HCT116 (cell line): ENCODE measurements around the gene PXDN. TPM values are rescaled to one million over a fixed set of nuclear protein-coding genes. Genes with fewer than 3 reads are reported as not detected.

Source experiments
- ATAC-seq: fragments of 200-7000 bp; cut with Tn5 transposase; 2 replicates; pipeline ENCODE4 v1.9.1; 2020; ENCODE audit warnings: mild to moderate bottlenecking, moderate library complexity
- BruUV-seq: library from RNA; stranded (reverse); fragments of 400-500 nt; replicated peaks from 2 replicates; lab custom pipeline; 2021; lab: Mats Ljungman, UMichigan
- CTCF ChIA-PET: fragments of 300-600 bp; sonication (Branson Sonifier 250); formaldehyde crosslinking; loops from one replicate; lab custom pipeline; 2021; ENCODE audit warnings: antibody characterized with exemption; lab: Charles Lee
- POLR2A ChIA-PET: fragments of 300-600, 350-600 bp; sonication (Branson Sonifier 250); formaldehyde crosslinking; loops from one replicate; lab custom pipeline; 2021; ENCODE audit warnings: antibody characterized with exemption; lab: Charles Lee
- RAD21 ChIA-PET, 2 experiments: fragments of 300-600 bp; sonication (Branson Sonifier 250); formaldehyde crosslinking; loops; one replicate each; lab custom pipeline; 2023; ENCODE audit warnings: low total read pairs in 2 of 2; ENCODE audit not compliant: uncharacterized antibody in 2 of 2, unreplicated experiment in 2 of 2, low non-redundant PET in 1 of 2; lab: Charles Lee
- DNase-seq: peaks from one replicate; pipeline ENCODE4 v3.0.0-alpha.2; 2010; ENCODE audit warnings: low read depth, low spot score
- H2AFZ ChIP-seq: fragments of 200-600 bp; shearing (Covaris generic), sonication (generic); 2 replicates; pipeline ENCODE4 v1.6.1; 2017; ENCODE audit warnings: low read depth, mixed run types, mixed read lengths, antibody characterized with exemption, low read length; ENCODE audit not compliant: poor library complexity, severe bottlenecking
- H3K27ac ChIP-seq: 2 replicates; pipeline ENCODE4 v1.5.1; 2012; ENCODE audit warnings: low read depth, low read length
- H3K27me3 ChIP-seq: fragments of 200-600 bp; sonication (generic); 2 replicates; pipeline ENCODE4 v1.6.1; 2016; ENCODE audit warnings: mixed run types, low read length, mixed read lengths; ENCODE audit not compliant: insufficient read depth
- H3K36me3 ChIP-seq, 2 experiments: fragments of 200-500 bp in 1 of 2; fragments of 200-600 bp in 1 of 2; sonication (Bioruptor generic) in 1 of 2; sonication (generic) in 1 of 2; 2 replicates each; pipeline versions ENCODE4 v1.5.1 to v1.6.1; 2014 to 2016; ENCODE audit warnings: low read length in 2 of 2, inconsistent platforms in 1 of 2, mixed read lengths in 1 of 2, mixed run types in 1 of 2; ENCODE audit not compliant: insufficient read depth in 2 of 2, control insufficient read depth in 1 of 2
- H3K4me1 ChIP-seq, 2 experiments: fragments of 200-600 bp in 1 of 2; sonication (generic) in 1 of 2; 2 replicates each; pipeline versions ENCODE4 v1.5.1 to v1.6.1; 2012 to 2017; ENCODE audit warnings: low read length in 2 of 2, inconsistent platforms in 1 of 2, mild to moderate bottlenecking in 1 of 2, mixed read lengths in 1 of 2, mixed run types in 1 of 2, moderate library complexity in 1 of 2; ENCODE audit not compliant: insufficient read depth in 2 of 2, control insufficient read depth in 1 of 2
- H3K4me2 ChIP-seq: fragments of 200-600 bp; sonication (generic); 2 replicates; pipeline ENCODE4 v1.6.1; 2017; ENCODE audit warnings: mixed run types, low read length, mixed read lengths
- H3K4me3 ChIP-seq, 2 experiments: fragments of 200-600 bp in 1 of 2; sonication (generic) in 1 of 2; replicated peaks in 1 of 2; 2 replicates each; pipeline ENCODE4 v1.5.1; 2011 to 2016; ENCODE audit warnings: low read length in 2 of 2, control low read depth in 1 of 2, low read depth in 1 of 2, mild to moderate bottlenecking in 1 of 2, mixed read lengths in 1 of 2, mixed run types in 1 of 2
- H3K79me2 ChIP-seq: fragments of 200-600 bp; sonication (generic); 2 replicates; pipeline ENCODE4 v1.6.1; 2017; ENCODE audit warnings: mild to moderate bottlenecking, mixed run types, low read length, moderate library complexity, mixed read lengths; ENCODE audit not compliant: insufficient read depth
- H3K9ac ChIP-seq: fragments of 200-600 bp; sonication (generic); 2 replicates; pipeline ENCODE4 v1.6.1; 2016; ENCODE audit warnings: low read length, mixed read lengths
- H3K9me2 ChIP-seq: fragments of 200-600 bp; sonication (generic), shearing (Covaris generic); 2 replicates; pipeline ENCODE4 v1.6.1; 2017; ENCODE audit warnings: mixed run types, mild to moderate bottlenecking, moderate library complexity; ENCODE audit not compliant: insufficient read depth
- H3K9me3 ChIP-seq, 2 experiments: fragments of 200-500 bp in 1 of 2; fragments of 200-600 bp in 1 of 2; sonication (Bioruptor generic) in 1 of 2; sonication (generic) in 1 of 2; 2 replicates each; pipeline ENCODE4 v1.6.1; 2014 to 2017; ENCODE audit warnings: low read length in 2 of 2, mixed read lengths in 2 of 2, inconsistent platforms in 1 of 2, low read depth in 1 of 2, mild to moderate bottlenecking in 1 of 2, mixed run types in 1 of 2, moderate library complexity in 1 of 2; ENCODE audit not compliant: control insufficient read depth in 1 of 2, insufficient read depth in 1 of 2
- H4K20me1 ChIP-seq: fragments of 200-600 bp; sonication (generic), shearing (Covaris generic); 2 replicates; pipeline ENCODE4 v1.6.1; 2017; ENCODE audit warnings: mixed run types, mild to moderate bottlenecking, moderate library complexity; ENCODE audit not compliant: insufficient read depth
- ATF3 ChIP-seq: IDR thresholded peaks from 2 replicates; pipeline ENCODE4 v1.6.1; 2012
- CBX3 ChIP-seq: IDR thresholded peaks from 2 replicates; pipeline ENCODE4 v1.6.1; 2012; ENCODE audit warnings: low read depth
- CTCF ChIP-seq, 3 experiments: fragments of 200-600 bp in 1 of 3; sonication (generic) in 1 of 3; IDR thresholded peaks in 2 of 3; conservative IDR thresholded peaks in 1 of 3; 2 replicates each; pipeline ENCODE4 v1.5.1; 2012 to 2017; ENCODE audit warnings: low read depth in 2 of 3, low read length in 2 of 3, antibody characterized with exemption in 1 of 3, borderline replicate concordance in 1 of 3, control low read depth in 1 of 3, mild to moderate bottlenecking in 1 of 3, mixed read lengths in 1 of 3, mixed run types in 1 of 3, moderate library complexity in 1 of 3; ENCODE audit not compliant: insufficient read depth in 1 of 3
- EGR1 ChIP-seq: IDR thresholded peaks from 2 replicates; pipeline ENCODE4 v1.6.1; 2012; ENCODE audit warnings: low read depth
- EZH2 ChIP-seq: fragments of 200-600 bp; sonication (generic); IDR thresholded peaks from 2 replicates; pipeline ENCODE4 v1.6.1; 2017; ENCODE audit warnings: antibody characterized with exemption, mixed run types
- POLR2A ChIP-seq: IDR thresholded peaks from 2 replicates; pipeline ENCODE4 v1.7.0; 2011; ENCODE audit warnings: borderline replicate concordance; ENCODE audit not compliant: insufficient read depth, insufficient read length; ENCODE audit errors: extremely low read depth
- POLR2AphosphoS5 ChIP-seq: IDR thresholded peaks from 2 replicates; pipeline ENCODE4 v1.6.1; 2011; ENCODE audit warnings: mild to moderate bottlenecking, low read depth, low read length, moderate library complexity
- SIN3A ChIP-seq: IDR thresholded peaks from 2 replicates; pipeline ENCODE4 v1.6.1; 2012; ENCODE audit warnings: low read depth
- SP1 ChIP-seq: IDR thresholded peaks from 2 replicates; pipeline ENCODE4 v1.6.1; 2012; ENCODE audit warnings: low read depth
- ZNF274 ChIP-seq: fragments of 200-500 bp; sonication (Bioruptor generic); IDR thresholded peaks from 2 replicates; pipeline ENCODE4 v1.6.1; 2014; ENCODE audit warnings: mild to moderate bottlenecking, low read depth, low read length, inconsistent platforms
- intact Hi-C: fragments of 100-400 bp; cut with micrococcal nuclease; formaldehyde crosslinking; loops from 2 replicates; pipeline ENCODE4 v1.10.0; 2022
- total RNA-seq: library from RNA; stranded (reverse); gene quantifications from one replicate; pipeline ENCODE4 v1.2.1, GENCODE V29; 2021; ENCODE audit not compliant: unreplicated experiment

Gene PXDN
- total RNA-seq, 1 experiment from 2014 or later = 10.7 TPM

GRCh38 chr2:1655461-1655860, 88.9 kb downstream of the PXDN start:
- no peak overlapping the region for H3K4me2 ChIP-seq
- DNase-seq = no peak
- H4K20me1 ChIP-seq = no peaks in the 10 kb centered on the region
- no peak for ATAC-seq
- H3K9ac ChIP-seq = no peak overlapping the region
- TF ChIP-seq ATF3 = no peak
- no peak for TF ChIP-seq CBX3
- TF ChIP-seq EZH2 = no peak
- no peak for TF ChIP-seq ZNF274
- TF ChIP-seq POLR2A = no peak
- no peak for TF ChIP-seq SIN3A
- TF ChIP-seq SP1 = no peak
- ChIA-PET POLR2A (no interaction called here), RAD21 (no interaction called here), CTCF (no interaction called here)
- no peak overlapping the region for H3K27ac ChIP-seq
- no TSS peak for BruUV-seq
- H3K79me2 ChIP-seq = no peaks in the 10 kb centered on the region
- H3K27me3 ChIP-seq = no peaks in the 10 kb centered on the region
- H3K4me1 ChIP-seq = no peaks in the 10 kb centered on the region
- intact Hi-C loops = no loop called here
- no peaks in the 10 kb centered on the region for H3K9me2 ChIP-seq
- H2AFZ ChIP-seq = no peak overlapping the region
- H3K9me3 ChIP-seq = no peaks in the 10 kb centered on the region
- H3K36me3 ChIP-seq = no peaks in the 10 kb centered on the region; a peak in 1 of 4 replicates
- H3K4me3 ChIP-seq = no peak overlapping the region

- H3K9me2 ChIP-seq = no peaks in the 10 kb centered on the region
- ATAC-seq = no peak
- H2AFZ ChIP-seq = no peak overlapping the region
- no peak overlapping the region for H3K27ac ChIP-seq
- intact Hi-C loops = no loop called here
- RAD21 ChIA-PET = no interaction called here
- CTCF ChIA-PET = no interaction called here
- TF ChIP-seq EGR1 (no peak), CTCF (IDR thresholded peaks at IDR 0.05 in 2 of 3, conservative IDR thresholded peaks at IDR 0.05 in 1 of 3; ENCODE audit: borderline replicate concordance in 1 of 3, insufficient read depth in 1 of 3, low read depth in 2 of 3, low read length in 2 of 3) (no peak), ZNF274 (no peak), POLR2AphosphoS5 (no peak)
- H3K9ac ChIP-seq = no peak overlapping the region
- H3K9me3 ChIP-seq = no peaks in the 10 kb centered on the region
- no peaks in the 10 kb centered on the region for H4K20me1 ChIP-seq
- no peak overlapping the region for H3K4me3 ChIP-seq
- no peaks in the 10 kb centered on the region for H3K4me1 ChIP-seq
- no TSS peak for BruUV-seq
- no peaks in the 10 kb centered on the region for H3K79me2 ChIP-seq
- DNase-seq = no peak
- no peaks in the 10 kb centered on the region; a peak in 1 of 4 replicates for H3K36me3 ChIP-seq
- H3K27me3 ChIP-seq = no peaks in the 10 kb centered on the region
- POLR2A ChIA-PET = no interaction called here
- H3K4me2 ChIP-seq = no peak overlapping the region
Observed at GRCh38 chr2:1654696-1655374, 89.5 kb downstream of the PXDN start.
